Uterus (tissue), 4 donors: ENCODE measurements around the gene ZP2. TPM values are rescaled to one million over a fixed set of nuclear protein-coding genes. Genes with fewer than 3 reads are reported as not detected.

Experiments used
- DNase-seq, 2 donors: peaks; one replicate each; pipeline ENCODE4 v3.0.0-alpha.2; 2019 to 2020
- H3K27ac ChIP-seq, 2 donors: fragments of 200-600 bp; sonication (generic); 1 replicate in 1 of 2; 2 replicates in 1 of 2; pipeline ENCODE4 v1.5.1; 2016 to 2018
- H3K27me3 ChIP-seq, 2 donors: fragments of 200-600 bp; sonication (generic); one replicate each; pipeline ENCODE4 v1.5.1; 2018 to 2019; ENCODE audit warnings: control low read depth in 1 of 2
- H3K36me3 ChIP-seq, 2 donors: fragments of 200-600 bp; sonication (generic); one replicate each; pipeline ENCODE4 v1.5.1; 2019; ENCODE audit warnings: control low read depth in 1 of 2
- H3K4me1 ChIP-seq, 2 donors: fragments of 200-600 bp; sonication (generic); one replicate each; pipeline ENCODE4 v1.5.1; 2018 to 2019; ENCODE audit warnings: control low read depth in 1 of 2
- H3K4me3 ChIP-seq, 2 donors: fragments of 200-600 bp; sonication (generic); 1 replicate in 1 of 2; 2 replicates in 1 of 2; pipeline ENCODE4 v1.5.1; 2018 to 2019; ENCODE audit warnings: mild to moderate bottlenecking in 1 of 2
- H3K9me3 ChIP-seq, 2 donors: fragments of 200-600 bp; sonication (generic); one replicate each; pipeline ENCODE4 v1.5.1; 2019; ENCODE audit warnings: control low read depth in 1 of 2
- CTCF ChIP-seq, 4 experiments: fragments of 200-600 bp in 2 of 4; fragments of 450-650 bp in 2 of 4; sonication (generic) in 2 of 4; IDR thresholded peaks; one replicate each; pipeline ENCODE4 v1.5.1; 2016 to 2019; ENCODE audit warnings: antibody characterized with exemption in 4 of 4, mild to moderate bottlenecking in 2 of 4, moderate library complexity in 1 of 4
- POLR2A ChIP-seq, 2 donors: fragments of 450-650 bp; IDR thresholded peaks; one replicate each; pipeline ENCODE4 v1.6.1; 2016; ENCODE audit warnings: antibody characterized with exemption in 2 of 2, mild to moderate bottlenecking in 1 of 2, moderate library complexity in 1 of 2
- intact Hi-C: fragments of 100-400 bp; cut with DNase I; formaldehyde crosslinking; loops from one replicate; pipeline ENCODE4 v1.15.1; 2023; ENCODE audit warnings: low total_unique reads
- total RNA-seq, 4 donors: library from RNA; depleted of rRNA in 3 of 4; stranded (reverse); fragments of >200 nt in 3 of 4; gene quantifications; one replicate each; pipeline versions ENCODE4 v1.1.0 to v1.2.4, GENCODE V29; 2014 to 2023
- donor health status: DM: yes; HTN: yes; CAD: no.

ZP2 gene
- total RNA-seq, 4 donors from 2014 or later, result 3.4 TPM; not detected in 3

- Histone ChIP-seq H3K36me3 (no peaks in the 10 kb centered on the region), H3K27ac (no peak within 1 kb of the TSS), H3K4me1 (no peaks in the 10 kb centered on the region), H3K27me3 (no peaks in the 10 kb centered on the region), H3K9me3 (no peaks in the 10 kb centered on the region), H3K4me3 (no peak within 1 kb of the TSS)
- DNase-seq, result no peak
- intact Hi-C loops, result no loop called here
- TF ChIP-seq CTCF (IDR thresholded peaks at IDR 0.05), result no peak
- TF ChIP-seq POLR2A (IDR thresholded peaks at IDR 0.05), result no peak
Measured at GRCh38 chr16:21150375-21151001, 60.9 kb downstream of the ZP2 start, which contains the start of gene DNAH3. DNAH3 (minus strand) TSS chr16:21150846; CDS start chr16:21150319, 527 bp downstream.

Other genes with a start within 250 kb of the ZP2 start
- 1 to 10 TPM in 2 of 4 donors, under 1 TPM in 2; under 0.01 to 2.1 (median 0.93) TPM for gene DNAH3, start 60.7 kb downstream of the ZP2 start, total RNA-seq
- gene LDAF1, start 52.9 kb downstream of the ZP2 start, total RNA-seq, result 10 to 100 TPM; 10.5 to 88.6 (median 51.4) TPM
- gene ANKS4B, start 22.1 kb upstream of the ZP2 start, total RNA-seq, result not detected
- gene CRYM, start 66.7 kb upstream of the ZP2 start, total RNA-seq, result 10 to 100 TPM in 1 of 4 donors, not detected in 3; 13.8 TPM